Measurements from ENCODE around the gene DDX28.

DNA sequence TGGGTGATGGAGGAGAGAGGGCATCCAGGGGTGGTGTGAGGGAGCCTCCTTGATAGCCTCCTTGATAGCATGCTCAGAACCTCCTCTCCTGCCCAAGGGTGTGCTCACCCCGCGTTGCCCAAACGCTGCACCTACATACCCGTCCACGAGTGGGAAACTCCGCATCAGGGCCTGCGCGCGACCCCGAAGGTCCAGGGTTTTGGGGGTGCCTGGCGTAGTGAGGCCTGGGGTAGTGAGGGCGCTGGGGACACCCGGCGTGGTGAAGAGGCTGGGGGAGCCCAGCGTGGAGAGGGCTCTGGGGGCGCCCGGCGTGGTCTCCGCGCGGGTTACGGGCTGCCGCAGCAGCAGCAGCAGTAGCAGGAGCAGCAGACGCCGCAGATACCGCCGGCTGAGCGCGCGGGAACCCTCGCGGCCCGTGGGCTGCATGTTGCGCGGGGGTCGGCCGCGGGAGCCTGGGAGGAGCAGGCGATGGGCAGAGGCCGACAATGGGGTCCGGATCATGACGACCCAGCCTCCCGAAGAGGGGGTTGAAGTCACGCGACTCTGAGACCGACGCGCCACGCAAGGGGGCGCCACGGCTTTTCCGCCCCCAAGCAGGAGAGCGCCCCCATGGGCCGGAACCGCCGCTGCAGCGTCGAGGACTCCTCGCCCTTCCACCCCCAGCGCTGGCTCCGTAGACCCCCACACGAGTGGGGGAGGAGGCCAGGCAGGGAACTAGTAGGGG is 42.9 kb downstream of the DDX28 start, which contains the start of gene DPEP3:
- TF ChIP-seq EZH2 (IDR thresholded peaks at IDR 0.05; ENCODE audit: low read length, unreplicated experiment) (no peak), EZH2phosphoT487 (IDR thresholded peaks at IDR 0.05; ENCODE audit: borderline replicate concordance, low read length) (no peak)
- TF ChIP-seq, protein P1, sequence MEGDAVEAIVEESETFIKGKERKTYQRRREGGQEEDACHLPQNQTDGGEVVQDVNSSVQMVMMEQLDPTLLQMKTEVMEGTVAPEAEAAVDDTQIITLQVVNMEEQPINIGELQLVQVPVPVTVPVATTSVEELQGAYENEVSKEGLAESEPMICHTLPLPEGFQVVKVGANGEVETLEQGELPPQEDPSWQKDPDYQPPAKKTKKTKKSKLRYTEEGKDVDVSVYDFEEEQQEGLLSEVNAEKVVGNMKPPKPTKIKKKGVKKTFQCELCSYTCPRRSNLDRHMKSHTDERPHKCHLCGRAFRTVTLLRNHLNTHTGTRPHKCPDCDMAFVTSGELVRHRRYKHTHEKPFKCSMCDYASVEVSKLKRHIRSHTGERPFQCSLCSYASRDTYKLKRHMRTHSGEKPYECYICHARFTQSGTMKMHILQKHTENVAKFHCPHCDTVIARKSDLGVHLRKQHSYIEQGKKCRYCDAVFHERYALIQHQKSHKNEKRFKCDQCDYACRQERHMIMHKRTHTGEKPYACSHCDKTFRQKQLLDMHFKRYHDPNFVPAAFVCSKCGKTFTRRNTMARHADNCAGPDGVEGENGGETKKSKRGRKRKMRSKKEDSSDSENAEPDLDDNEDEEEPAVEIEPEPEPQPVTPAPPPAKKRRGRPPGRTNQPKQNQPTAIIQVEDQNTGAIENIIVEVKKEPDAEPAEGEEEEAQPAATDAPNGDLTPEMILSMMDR (conservative IDR thresholded peaks at IDR 0.05; ENCODE audit: low read depth, low read length) = no peak
